Measurements from ENCODE around the gene SLC35B1. TPM values are rescaled to one million over a fixed set of nuclear protein-coding genes. Genes with fewer than 3 reads are reported as not detected.

Gene SLC35B1, protein sequence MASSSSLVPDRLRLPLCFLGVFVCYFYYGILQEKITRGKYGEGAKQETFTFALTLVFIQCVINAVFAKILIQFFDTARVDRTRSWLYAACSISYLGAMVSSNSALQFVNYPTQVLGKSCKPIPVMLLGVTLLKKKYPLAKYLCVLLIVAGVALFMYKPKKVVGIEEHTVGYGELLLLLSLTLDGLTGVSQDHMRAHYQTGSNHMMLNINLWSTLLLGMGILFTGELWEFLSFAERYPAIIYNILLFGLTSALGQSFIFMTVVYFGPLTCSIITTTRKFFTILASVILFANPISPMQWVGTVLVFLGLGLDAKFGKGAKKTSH
- 82.5 and 90.3 TPM in 2 replicates for total RNA-seq

DNA sequence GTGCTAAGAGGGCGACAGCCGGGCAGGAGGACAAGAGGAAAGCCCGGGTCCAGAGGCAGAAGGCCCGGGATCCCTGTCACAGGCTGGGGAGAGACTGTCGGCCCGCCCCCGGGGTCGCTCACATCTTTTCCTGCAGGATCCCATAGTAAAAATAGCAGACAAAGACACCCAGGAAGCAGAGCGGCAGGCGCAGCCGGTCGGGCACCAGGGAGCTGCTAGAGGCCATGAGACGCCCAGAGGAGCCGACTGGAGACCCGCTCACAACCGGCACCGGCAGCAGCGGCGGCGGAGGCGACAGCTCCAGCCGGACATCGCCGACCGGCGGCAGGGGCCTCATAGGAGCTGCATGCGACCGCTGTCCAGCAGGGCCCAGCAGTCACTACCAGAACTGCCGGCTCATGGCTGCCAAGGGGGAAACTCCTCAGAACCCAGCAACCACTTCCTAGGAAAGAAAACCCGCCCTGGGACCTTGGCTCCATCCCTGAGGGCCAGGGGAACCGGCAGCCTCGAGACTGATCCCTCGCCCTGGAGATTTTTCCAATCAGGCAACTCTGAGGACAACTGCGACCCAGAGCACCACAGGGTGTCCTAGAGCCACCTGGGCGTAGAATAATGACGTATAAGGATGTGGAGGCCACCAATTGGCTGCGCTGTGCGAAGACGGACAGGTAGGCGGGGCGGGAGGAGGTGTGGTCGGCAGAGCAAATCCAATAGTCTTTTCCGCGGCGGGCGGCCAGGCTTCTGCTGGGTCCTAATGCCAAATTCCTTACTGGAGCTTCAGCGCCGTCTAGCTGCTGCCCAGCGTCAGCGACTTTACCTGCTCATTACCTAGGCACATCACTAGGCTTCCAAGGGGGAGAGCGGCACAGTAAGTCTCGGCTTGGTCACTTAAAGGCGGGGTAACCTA lies at the start of gene SLC35B1:
Gene SLC35B1, minus strand, starts transcription at position 357 of the 907 bp plus-strand sequence. Its CDS starts 131 bp downstream, at position 226.
- intact Hi-C loops (cut with micrococcal nuclease), result loop anchor here (1.0 kb wide), 12 partner anchors 9 to 516 kb away; partner anchors contain the start of genes FAM117A, KAT7, PDK2 and PHB1

DNA sequence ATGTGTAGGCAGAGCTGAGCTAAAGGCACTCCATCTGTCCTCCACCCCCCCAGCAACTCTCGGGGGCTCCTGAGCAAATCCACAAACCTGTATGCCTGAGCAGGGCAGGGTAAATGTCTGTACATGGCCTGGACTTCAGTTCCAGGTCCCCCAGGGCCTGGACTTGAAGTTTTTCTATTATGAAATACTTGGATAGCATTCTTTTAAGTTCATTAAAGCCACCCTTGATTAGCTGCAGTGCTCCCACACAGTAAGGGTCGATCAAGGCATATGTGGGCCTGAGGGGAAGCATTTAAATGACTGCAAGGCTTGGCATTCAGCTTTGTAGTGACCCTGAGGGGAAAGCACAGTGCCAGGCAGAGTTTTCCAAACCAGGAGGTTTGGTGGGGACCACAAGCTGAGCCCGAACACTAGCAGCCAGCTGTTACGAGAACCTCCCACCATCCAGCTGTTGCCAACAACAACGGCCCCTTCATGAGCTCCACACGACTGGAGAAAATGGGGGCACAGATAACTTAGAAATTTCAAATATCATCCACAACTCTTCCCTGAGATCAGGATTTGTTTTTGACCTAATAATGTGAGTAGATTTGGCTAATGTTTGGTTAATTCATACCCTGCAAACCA lies 49.5 kb upstream of the SLC35B1 start:
- intact Hi-C loops (cut with micrococcal nuclease), result no loop called here

DNA sequence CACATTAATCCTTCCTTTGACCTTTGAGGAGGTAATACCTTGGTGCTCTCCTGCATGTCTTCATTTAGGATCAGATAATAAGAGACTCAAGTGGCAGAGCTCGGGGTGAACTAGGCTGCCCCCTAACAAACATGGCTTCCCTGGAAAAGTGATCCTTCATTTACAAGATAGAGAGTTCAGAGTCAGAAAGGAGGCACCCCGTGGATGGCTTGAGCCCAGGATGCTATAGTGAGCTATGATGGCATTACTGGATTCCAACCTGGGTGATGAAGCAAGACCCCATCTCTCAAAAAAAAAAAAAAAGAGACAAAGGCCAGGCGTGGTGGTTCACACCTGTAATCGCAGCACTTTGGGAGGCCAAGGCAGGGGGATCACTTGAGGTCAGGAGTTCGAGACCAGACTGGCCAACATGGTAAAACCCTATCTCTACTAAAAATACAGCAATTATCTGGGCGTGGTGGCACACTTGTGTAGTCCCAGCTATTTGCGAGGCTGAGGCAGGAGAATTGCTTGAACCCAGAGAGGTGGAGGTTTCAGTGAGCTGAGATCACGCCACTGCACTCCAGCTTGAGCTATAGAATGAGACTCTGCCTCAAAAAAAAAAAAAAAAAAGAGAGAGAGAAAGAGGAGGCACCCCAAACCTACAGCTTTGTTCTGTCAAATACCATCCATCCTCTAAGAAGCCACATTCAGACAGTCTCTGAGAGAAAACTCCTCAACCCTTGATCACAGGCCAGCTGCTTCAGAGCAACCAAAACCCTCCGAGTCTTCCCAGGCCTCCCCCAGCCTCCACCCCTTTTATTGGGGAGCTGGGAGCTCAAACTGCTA lies 48.8 kb upstream of the SLC35B1 start:
- intact Hi-C loops (cut with micrococcal nuclease), result no loop called here

DNA sequence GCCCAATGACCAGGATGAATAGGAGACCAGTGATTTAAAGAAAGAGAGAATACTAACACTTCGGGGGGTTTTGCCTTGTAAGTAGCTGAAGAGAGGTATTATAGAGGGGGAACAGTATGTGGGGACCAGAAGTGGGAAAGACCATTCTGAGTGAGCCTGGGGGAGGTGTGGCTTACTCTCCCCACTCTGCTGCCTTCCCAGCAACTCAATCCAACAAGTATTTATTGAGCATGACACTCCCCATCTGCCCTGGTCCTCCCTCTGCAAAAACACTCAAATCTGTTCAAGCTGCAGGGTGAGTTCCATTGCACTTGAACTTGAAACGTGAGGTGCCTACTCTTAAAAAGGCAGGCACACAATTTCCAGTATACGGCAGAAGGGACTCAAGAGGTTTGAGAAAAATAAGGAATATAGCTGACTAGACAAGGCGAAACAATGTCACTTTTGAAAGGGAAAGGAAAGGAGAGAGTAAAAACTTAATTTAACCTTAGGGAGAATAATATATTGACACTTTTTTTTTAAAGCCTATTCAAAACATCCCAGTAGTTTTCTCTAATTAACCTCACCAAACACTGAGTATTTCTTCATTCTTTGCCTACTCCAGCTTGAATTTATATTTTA lies 48.0 kb upstream of the SLC35B1 start:
- intact Hi-C loops (cut with micrococcal nuclease), result no loop called here

DNA sequence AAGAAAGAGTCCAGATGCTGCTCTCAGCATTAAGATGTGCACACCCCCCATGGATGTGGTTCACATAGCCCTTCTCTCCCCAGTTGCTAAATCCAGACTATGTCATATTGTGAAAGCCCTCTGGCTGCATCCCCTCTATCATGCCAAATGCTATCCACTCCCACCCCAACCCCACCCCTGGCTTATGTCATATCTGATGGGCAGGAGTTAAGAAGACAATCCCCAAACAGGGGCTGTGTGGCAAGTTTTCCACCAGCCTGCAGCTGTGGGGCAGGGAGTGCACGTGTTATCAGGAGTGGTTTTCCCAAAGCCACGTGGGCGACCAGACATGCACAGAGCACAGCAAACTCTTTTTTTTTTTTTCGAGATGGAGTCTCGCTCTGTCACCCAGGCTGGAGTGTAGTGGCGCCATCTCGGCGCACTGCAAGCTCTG lies 46.2 kb upstream of the SLC35B1 start:
- intact Hi-C loops (cut with micrococcal nuclease), result no loop called here

DNA sequence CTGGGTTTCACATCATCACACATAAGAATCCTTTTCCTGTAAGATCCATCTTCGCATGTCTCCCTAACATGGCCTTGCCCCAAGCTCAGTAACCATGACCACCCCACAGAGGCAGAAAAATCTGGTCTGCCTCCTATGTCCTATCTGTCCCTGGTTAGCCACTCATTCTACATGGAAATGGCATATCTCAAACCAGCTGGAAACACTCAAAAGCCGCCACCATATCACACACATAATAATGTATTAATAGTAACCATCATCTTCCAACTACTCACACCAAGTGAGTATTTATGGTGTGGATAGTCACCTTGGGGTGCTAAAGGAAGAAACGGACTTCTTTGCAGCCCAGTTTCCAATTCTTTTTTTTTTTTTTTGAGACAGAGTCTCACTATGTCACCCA lies 44.7 kb upstream of the SLC35B1 start:
- intact Hi-C loops (cut with micrococcal nuclease), result no loop called here

DNA sequence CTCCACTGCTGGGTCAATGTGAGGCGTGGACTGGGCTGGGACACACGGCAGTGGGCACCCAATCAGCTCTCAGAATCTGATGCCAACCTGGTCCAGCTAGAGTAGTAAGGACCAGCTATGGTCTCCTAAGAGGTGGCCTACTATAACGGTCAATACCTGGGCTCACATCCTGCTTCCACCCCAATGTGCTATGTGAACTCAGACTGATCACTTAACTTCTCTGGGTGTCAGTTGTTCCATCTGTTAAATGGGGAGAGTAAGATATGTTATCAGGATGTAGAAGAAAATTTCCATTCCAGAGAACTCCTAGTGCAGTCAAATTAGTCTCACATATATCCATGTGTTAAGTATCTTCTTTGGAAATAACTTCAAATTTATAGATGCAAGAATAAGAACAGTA lies 42.0 kb upstream of the SLC35B1 start:
- intact Hi-C loops (cut with micrococcal nuclease), result loop anchor here (2.0 kb wide), 1 partner anchor 39 kb away; the partner anchor contains the start of gene KAT7

DNA sequence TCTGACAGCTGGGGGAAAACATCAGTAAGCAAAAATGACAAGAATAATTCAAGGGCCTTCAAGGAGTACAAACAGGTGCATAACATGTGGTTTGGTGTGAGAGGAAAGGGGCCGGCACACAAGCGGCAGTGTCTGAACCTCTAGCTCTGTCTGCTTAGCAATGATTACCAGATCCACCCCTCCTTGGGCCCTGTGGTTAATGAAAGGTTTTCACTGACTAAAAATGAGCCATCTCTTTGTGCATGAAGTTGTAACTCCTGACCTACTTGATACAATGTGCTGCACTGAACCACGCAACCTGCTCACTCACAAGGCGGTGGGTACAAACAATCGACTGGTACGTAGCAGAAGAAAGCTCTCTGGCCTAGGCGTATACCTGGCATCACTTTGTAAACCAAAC lies 41.0 kb upstream of the SLC35B1 start:
- intact Hi-C loops (cut with micrococcal nuclease), result loop anchor here (1.0 to 2.0 kb wide), 3 partner anchors 9 to 40 kb away; partner anchors contain the start of genes FAM117A and KAT7

DNA sequence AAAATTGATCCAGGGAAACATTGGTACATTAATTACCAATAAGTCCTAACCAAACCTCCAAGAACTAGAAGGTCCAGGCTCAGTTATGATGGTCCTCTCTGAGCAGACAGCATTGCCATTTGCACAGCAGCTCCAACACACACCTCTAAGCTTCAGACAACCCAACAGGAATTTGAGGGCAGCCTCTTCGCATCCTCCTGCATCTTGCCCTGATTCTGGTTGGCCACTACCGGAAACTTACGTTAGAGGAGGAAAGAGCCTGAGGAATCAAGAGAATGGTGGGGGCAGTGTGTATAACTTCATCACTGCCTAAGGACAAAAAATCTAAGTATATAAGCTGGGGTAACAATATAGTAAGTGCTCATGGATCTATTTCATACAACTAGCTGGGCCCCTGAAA lies 40.5 kb upstream of the SLC35B1 start:
- intact Hi-C loops (cut with micrococcal nuclease), result loop anchor here (1.0 to 2.0 kb wide), 3 partner anchors 9 to 41 kb away; partner anchors contain the start of genes FAM117A and KAT7

DNA sequence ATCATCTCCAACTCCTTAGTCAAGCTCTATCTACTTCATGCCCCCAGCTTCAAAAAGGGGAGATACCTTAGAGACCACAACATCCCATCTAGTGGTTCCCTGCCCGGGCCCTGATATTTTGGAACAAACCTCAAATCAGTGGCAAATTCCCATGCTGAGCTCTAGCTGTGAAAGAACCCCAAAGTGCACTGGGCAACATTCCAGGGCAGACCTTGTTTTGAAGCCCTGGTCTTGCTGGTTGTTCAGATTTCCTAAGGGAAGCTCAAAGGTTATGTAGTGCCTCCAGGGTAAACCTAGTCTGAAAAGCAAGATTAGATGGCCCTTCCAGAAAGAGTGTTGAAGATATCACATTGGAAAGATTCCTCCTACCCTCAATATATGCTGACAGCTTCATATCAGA lies 39.9 kb upstream of the SLC35B1 start:
- intact Hi-C loops (cut with micrococcal nuclease), result loop anchor here (1.0 to 2.0 kb wide), 3 partner anchors 8 to 41 kb away; partner anchors contain the start of genes FAM117A and KAT7

DNA sequence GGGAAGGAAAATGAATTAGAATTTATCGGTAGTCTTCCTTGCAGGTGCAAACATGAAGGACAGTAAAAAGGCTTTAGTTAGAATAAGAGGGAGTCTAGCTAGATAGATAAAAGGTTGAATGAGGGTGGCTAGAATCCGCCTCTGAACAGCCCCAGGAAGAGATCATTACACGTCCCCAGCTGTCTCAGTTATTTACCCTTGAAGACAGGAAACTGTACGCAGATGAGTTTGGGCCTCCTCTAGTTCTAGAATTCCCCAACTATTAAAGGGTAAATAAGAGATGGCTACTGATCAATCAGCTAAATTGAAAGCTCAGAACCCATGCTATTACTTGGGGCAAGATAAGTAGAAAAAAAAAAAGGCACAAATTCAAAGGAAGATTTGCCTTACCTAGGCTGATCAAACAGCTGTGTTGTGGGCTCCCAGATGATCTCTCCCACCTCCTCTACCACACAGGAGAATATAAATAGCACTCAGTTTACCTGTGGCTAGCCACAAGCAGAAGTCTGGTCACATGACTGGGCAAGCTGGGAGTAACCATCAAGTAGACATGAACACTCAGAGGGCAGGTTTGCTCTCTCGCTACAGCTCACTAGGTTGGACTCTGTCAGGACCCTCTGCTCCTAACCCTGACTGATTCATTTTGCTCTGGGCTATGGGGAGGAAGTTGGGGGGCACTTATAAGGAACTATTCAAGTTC lies 39.2 kb upstream of the SLC35B1 start:
- intact Hi-C loops (cut with micrococcal nuclease), result no loop called here

DNA sequence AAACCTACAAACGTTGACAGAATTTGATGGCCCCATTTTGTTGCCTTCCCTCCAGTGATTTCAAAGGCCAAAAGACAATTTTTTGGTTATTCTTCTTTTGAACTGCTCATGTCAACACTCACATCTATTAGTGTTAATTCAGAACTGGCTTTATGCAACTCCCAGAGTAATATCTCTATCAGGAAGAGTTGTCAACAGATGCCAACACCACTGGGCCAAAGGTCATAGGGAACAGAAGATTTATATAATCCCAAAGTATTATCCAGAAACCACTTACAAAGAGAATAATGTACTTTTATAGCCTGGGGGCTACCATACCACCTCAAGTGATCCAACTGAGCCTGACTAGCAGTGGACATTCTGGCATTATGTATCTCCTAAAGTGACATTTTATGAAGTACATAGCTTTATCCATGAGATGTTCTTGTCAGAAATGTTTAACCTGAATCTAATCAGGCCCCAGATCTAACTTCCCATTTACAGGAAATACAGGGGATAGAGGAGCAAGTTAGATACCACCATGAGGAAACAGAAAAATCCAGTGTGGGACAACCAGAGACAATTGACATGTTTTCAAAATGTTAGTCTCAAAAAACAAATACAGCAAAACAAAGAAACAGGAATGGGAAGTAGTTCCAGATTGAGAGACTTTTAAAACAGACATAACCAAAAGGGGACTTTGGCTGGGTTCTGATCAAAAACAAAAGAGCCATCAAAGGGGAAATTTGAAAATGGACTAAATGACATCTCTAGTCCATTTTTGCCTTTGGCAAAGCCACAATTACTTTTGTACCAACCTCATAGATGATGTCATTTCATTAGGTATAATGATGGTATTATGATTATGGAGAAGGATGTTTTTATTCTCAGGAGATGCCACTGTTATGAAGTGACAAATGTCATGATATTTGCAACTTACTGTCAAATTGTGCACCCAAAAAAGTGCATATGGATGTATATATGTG lies 37.7 kb upstream of the SLC35B1 start:
- intact Hi-C loops (cut with micrococcal nuclease), result no loop called here

DNA sequence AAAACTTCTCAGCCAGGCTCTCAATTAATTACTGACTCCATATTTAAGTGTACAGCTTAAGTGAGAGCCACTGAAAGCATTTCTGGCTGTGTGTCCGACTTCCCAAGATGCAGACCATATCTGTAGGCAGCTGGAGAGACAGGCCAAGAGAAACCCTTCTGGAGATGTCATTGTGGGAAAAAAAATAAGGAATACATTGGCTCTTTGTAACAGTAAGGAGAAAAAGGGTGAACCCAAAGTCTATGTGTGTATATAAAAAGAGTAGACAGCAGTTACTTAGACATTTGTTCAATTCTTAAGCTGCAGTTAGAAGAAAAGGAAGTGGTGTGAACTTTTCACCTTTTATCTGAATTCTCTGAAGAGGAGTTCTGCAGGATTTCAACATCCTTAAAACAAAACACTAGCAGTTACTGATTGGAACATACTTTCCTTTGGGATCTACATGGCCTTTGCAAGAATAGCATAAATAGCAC lies 34.4 kb upstream of the SLC35B1 start:
- intact Hi-C loops (cut with micrococcal nuclease), result no loop called here

DNA sequence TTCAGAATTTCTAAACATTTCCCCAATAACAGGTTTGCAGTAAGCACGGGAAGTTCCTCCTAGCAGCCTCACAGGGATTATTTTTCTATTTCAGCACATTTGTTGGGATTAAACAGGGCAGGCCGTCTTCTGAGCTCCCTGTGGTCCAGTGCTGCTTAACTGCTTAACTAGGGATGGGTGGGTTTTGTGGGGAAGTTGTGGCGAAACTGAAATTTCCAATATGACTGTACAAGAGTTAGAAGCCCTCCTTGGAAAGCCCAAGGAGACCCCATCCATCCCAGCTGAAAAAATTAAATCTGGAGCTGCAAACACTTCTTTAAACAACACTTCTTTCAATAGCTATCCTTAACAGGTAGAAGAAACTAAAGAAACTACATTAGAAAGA lies 33.9 kb upstream of the SLC35B1 start:
- intact Hi-C loops (cut with micrococcal nuclease), result loop anchor here (2.0 kb wide), 1 partner anchor 109 kb away; no protein-coding TSS in a partner anchor

DNA sequence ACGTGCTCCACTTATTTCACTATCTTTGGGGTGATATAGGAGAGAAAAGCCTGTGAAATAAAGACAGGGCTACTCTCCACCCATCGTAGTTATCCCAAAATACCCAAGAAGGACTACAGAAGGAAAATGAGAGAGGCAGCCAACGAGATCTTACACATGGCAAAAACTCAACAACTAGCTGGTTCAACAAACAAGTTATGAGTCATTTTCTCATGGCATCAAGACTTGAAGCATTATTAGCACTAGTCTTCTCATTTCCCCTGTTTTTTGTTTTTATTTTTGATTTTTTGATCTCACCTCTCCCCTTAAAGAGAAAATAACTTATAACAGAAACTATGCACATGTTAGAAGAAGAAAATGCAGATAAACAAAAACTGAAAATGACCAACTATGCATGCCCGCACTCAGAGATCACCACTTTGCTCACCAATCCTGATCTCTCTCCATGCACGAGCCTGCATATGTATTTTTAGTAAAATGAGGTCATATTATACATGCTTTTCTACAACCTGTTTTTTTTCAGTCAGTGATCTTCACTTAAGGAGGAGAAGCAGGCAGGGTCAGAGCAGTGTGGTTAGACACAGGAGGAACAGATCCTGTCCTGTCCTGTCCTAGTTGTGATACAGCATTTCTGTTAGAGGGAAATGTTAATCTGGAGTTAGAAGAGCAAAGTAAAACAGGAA lies 33.4 kb upstream of the SLC35B1 start:
- intact Hi-C loops (cut with micrococcal nuclease), result loop anchor here (2.0 kb wide), 1 partner anchor 110 kb away; no protein-coding TSS in a partner anchor

DNA sequence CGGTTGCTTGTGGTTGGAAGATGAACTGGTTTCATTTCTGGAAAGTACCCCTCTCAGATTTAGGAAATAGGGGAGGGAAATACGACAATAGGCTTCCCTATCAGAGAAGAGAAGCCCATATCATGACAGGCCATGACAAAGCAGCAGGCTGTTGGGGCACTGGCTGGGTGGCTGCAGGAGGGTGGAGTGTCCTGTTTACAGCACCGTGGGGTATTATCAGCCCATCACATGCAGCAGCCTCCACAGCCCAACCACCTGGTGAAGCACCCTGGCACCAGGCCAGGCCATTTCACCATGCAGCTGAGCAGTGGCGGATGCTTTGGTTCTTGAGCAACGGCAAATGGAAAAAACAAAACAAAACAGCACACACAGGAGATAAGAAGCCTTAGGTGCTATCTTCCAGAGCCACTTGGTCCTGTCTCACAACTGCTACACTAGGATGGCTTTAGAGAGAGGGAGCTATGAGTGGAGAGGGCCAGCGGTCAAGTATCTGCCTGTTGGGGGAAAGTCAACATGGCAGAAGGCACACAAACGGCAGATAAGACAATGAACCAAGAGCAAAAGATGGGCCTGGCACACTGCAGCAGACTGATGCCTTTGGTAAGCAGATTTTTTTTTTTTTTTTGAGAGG lies 32.0 kb upstream of the SLC35B1 start:
- intact Hi-C loops (cut with micrococcal nuclease), result loop anchor here (1.0 to 2.0 kb wide), 8 partner anchors 9 to 547 kb away; partner anchors contain the start of genes FAM117A, KAT7, SPOP and ZNF652

Measured in T-helper 1 cell treated with Interleukin-12 subunit alpha and Interleukin-12 subunit beta and Interleukin-4 antibody, amounts not matched to agents 30 ng/mL and 1 ng/mL, for 36 hours (primary cell).